Breast epithelium (tissue), 4 donors: ENCODE measurements around the gene STIM2. TPM values are rescaled to one million over a fixed set of nuclear protein-coding genes. Genes with fewer than 3 reads are reported as not detected.

Source experiments
- DNase-seq, 2 donors: peaks; one replicate each; pipeline ENCODE4 v3.0.0-alpha.2; 2019; ENCODE audit warnings: low spot score in 2 of 2
- H3K27ac ChIP-seq, 2 donors: fragments of 200-600 bp; sonication (generic) in 1 of 2; one replicate each; pipeline ENCODE4 v1.5.1; 2016 to 2019; ENCODE audit warnings: mild to moderate bottlenecking in 1 of 2
- H3K27me3 ChIP-seq, 2 donors: fragments of 200-600 bp; sonication (generic) in 1 of 2; one replicate each; pipeline versions ENCODE4 v1.5.1 to v1.6.0; 2017 to 2019; ENCODE audit warnings: control low read depth in 1 of 2, mild to moderate bottlenecking in 1 of 2
- H3K36me3 ChIP-seq: fragments of 200-600 bp; one replicate; pipeline ENCODE4 v1.5.1; 2019
- H3K4me1 ChIP-seq, 2 donors: fragments of 200-600 bp; sonication (generic); one replicate each; pipeline ENCODE4 v1.5.1; 2016 to 2019; ENCODE audit warnings: control low read depth in 1 of 2
- H3K4me3 ChIP-seq, 3 donors: fragments of 200-600 bp; sonication (generic); 1 replicate in 2 of 3; 2 replicates in 1 of 3; pipeline ENCODE4 v1.5.1; 2016 to 2019; ENCODE audit warnings: mild to moderate bottlenecking in 3 of 3, moderate library complexity in 2 of 3
- H3K9me3 ChIP-seq, 2 donors: fragments of 200-600 bp; sonication (generic) in 1 of 2; one replicate each; pipeline ENCODE4 v1.5.1; 2016 to 2019; ENCODE audit warnings: control low read depth in 1 of 2
- CTCF ChIP-seq, 3 donors: fragments of 450-650 bp; IDR thresholded peaks; one replicate each; pipeline ENCODE4 v1.5.1; 2016 to 2017; ENCODE audit warnings: antibody characterized with exemption in 3 of 3, mild to moderate bottlenecking in 3 of 3, moderate library complexity in 3 of 3
- POLR2A ChIP-seq: fragments of 450-650 bp; IDR thresholded peaks from one replicate; pipeline ENCODE4 v1.6.1; 2016; ENCODE audit warnings: antibody characterized with exemption, mild to moderate bottlenecking, moderate library complexity
- POLR2AphosphoS5 ChIP-seq, 3 donors: sonication (generic); formaldehyde crosslinking; IDR thresholded peaks; one replicate each; pipeline ENCODE4 v1.6.1; 2017; ENCODE audit warnings: antibody characterized with exemption in 3 of 3
- intact Hi-C: fragments of 100-400 bp; cut with DNase I; formaldehyde crosslinking; loops from one replicate; pipeline ENCODE4 v1.15.1; 2023; ENCODE audit warnings: low total_unique reads
- total RNA-seq, 3 donors: library from RNA; depleted of rRNA; stranded (reverse); fragments of >200 nt; gene quantifications; one replicate each; pipeline ENCODE4 v1.1.0, GENCODE V29; 2016

Gene STIM2
- total RNA-seq, 3 donors from 2014 or later = 12.0 to 24.7 (median 23.3) TPM

DNA sequence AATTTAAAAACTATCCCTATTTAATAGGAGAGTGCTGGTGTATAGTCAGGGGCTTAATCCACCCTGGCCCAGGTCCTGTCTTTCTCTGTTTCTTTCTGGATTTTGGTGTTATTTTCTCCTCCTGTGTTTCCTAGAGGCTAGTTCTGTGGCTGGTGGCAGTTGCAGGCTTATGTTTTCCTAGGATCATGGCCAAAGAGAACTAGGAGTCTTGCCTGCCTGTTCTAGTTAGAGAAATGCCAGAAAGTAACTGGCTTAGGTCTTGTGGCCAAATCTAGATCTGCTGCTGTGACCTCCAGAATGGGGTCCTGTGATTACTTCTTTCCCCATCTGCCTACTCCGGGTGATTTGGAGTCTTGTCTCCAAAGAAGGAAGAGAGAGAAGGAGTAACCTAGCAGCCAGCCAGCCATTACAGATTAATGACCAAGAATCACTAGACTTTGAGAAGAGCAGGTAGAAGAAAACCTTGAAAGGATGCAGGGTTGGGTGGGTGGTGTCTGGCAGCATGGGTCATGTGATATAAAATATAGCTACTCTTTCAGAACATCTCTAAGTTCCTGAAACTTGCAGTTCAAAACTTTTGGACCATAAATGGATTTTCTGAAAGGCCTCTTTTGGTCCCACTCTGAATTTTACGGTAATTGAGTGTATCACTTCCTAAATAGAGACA is 117.9 kb downstream of the STIM2 start:
- Histone ChIP-seq H3K4me1 (no peaks in the 10 kb centered on the region), H3K36me3 (no peaks in the 10 kb centered on the region), H3K4me3 (no peak overlapping the region), H3K27me3 (no peaks in the 10 kb centered on the region), H3K27ac (no peak overlapping the region), H3K9me3 (no peaks in the 10 kb centered on the region)
- no peak for DNase-seq
- intact Hi-C loops = no loop called here
- TF ChIP-seq POLR2A (no peak), CTCF (IDR thresholded peaks at IDR 0.05) (no peak), POLR2AphosphoS5 (IDR thresholded peaks at IDR 0.05) (no peak)

- no peaks in the 10 kb centered on the region for H3K4me1 ChIP-seq
- no peaks in the 10 kb centered on the region for H3K27me3 ChIP-seq
- H3K9me3 ChIP-seq = no peaks in the 10 kb centered on the region
- intact Hi-C loops = no loop called here
- DNase-seq = no peak
- no peak overlapping the region for H3K27ac ChIP-seq
- H3K36me3 ChIP-seq = no peaks in the 10 kb centered on the region
- no peak for TF ChIP-seq POLR2AphosphoS5 (IDR thresholded peaks at IDR 0.05)
- no peak for TF ChIP-seq POLR2A
- no peak for TF ChIP-seq CTCF (IDR thresholded peaks at IDR 0.05)
- no peak overlapping the region for H3K4me3 ChIP-seq
These were observed 124.3 kb downstream of the STIM2 start for GRCh38 chr4:26984896-26985295.

GRCh38 chr4:26985873-26986272 is 125.2 kb downstream of the STIM2 start:
- Histone ChIP-seq H3K27me3 (no peaks in the 10 kb centered on the region), H3K9me3 (peaks cover 0 to 3% of the 10 kb centered on the region in 2 donors), H3K36me3 (no peaks in the 10 kb centered on the region), H3K4me3 (no peak overlapping the region), H3K27ac (no peak overlapping the region), H3K4me1 (no peaks in the 10 kb centered on the region)
- no peak for TF ChIP-seq POLR2A
- TF ChIP-seq POLR2AphosphoS5 (IDR thresholded peaks at IDR 0.05) = no peak
- no peak for TF ChIP-seq CTCF (IDR thresholded peaks at IDR 0.05)
- DNase-seq = no peak
- intact Hi-C loops = no loop called here

DNA sequence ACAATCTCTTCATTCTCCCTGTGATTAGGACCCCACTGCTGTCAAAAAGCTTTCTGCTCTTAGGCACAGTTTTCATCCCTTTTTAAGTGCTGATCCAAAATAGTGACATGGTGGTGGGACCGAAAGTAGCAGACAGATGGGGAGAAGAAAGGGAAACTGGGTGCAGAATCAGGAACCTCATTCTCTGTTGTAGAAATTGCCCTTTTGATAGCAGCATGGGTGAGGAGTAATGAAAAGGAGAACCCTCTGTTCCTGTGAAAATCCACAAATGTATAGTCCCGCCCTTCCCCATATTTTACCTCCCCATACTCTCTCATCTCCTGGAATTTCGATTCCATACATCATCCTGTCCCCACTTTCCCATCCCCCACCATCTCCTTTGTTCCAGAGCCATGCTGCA is 126.5 kb downstream of the STIM2 start:
- no peak for TF ChIP-seq POLR2AphosphoS5 (IDR thresholded peaks at IDR 0.05)
- no peak for DNase-seq
- H3K27ac ChIP-seq = no peak overlapping the region
- H3K4me1 ChIP-seq = no peaks in the 10 kb centered on the region
- no peaks in the 10 kb centered on the region for H3K36me3 ChIP-seq
- H3K27me3 ChIP-seq = no peaks in the 10 kb centered on the region
- no peak overlapping the region for H3K4me3 ChIP-seq
- peaks cover 0 to 3% of the 10 kb centered on the region in 2 donors for H3K9me3 ChIP-seq
- intact Hi-C loops = no loop called here

DNA sequence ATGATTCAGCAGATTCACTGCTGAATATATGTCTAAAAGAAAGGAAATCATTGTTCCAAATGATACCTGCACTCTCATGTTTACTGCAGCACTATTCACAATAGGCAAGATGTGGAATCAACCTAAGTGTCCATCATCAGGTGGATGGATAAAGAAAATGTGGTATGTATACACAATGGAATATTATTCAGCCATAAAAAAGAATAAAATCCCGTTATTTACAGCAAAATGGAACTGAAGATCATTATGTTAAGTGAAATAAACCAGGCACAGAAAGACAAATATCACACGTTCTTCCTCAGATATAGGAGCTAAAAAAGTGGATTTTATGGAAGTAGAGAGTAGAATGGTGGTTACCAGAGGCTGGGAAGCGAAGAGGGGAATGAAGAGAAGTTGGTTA is 130.4 kb downstream of the STIM2 start:
- Histone ChIP-seq H3K27me3 (no peaks in the 10 kb centered on the region), H3K4me3 (no peak overlapping the region), H3K36me3 (no peaks in the 10 kb centered on the region), H3K4me1 (no peaks in the 10 kb centered on the region), H3K9me3 (peaks cover 0 to 3% of the 10 kb centered on the region in 2 donors), H3K27ac (no peak overlapping the region)
- intact Hi-C loops = no loop called here
- TF ChIP-seq POLR2AphosphoS5 (IDR thresholded peaks at IDR 0.05) (no peak), CTCF (IDR thresholded peaks at IDR 0.05) (no peak), POLR2A (no peak)
- DNase-seq = no peak
